ENCODE measurements around the gene FOXL3. TPM values are rescaled to one million over a fixed set of nuclear protein-coding genes. Genes with fewer than 3 reads are reported as not detected.

FOXL3 gene
- polyA plus RNA-seq, 1 experiment, result not detected

DNA sequence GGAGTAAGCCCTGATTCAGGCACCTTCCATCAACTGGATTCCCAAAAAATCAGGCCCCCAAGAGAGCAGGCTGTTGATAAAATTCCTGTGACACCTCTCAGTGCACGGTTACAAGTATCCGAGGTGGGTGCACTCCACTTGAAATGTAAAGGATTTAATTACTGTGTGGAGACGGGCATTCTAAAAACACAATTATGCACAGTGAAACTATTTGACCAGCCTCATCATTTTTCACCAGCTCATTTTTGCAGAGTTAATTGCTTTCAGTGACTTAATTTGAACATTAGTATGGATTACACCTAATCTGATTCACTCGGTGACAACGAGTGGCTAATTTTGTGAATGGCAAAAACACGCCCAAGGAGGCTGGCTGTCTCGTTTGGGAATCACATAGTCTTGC is 2.3 kb downstream of the FOXL3 start:
- TF ChIP-seq CTCF (IDR thresholded peaks at IDR 0.05; ENCODE audit: insufficient read depth, low read depth, low read length), result no peak
- DNase-seq (ENCODE audit: low read depth), result no peak
- H3K4me3 ChIP-seq (ENCODE audit: low read depth, low read length), result no peak overlapping the region
- CTCF ChIA-PET, result no interaction called here
- POLR2A ChIA-PET, result no interaction called here
- H3K27me3 ChIP-seq (ENCODE audit: control insufficient read depth, insufficient read depth, low read length), result peaks cover 26% of the 10 kb centered on the region
- H3K36me3 ChIP-seq (ENCODE audit: control insufficient read depth, insufficient read depth, low read length), result no peaks in the 10 kb centered on the region

DNA sequence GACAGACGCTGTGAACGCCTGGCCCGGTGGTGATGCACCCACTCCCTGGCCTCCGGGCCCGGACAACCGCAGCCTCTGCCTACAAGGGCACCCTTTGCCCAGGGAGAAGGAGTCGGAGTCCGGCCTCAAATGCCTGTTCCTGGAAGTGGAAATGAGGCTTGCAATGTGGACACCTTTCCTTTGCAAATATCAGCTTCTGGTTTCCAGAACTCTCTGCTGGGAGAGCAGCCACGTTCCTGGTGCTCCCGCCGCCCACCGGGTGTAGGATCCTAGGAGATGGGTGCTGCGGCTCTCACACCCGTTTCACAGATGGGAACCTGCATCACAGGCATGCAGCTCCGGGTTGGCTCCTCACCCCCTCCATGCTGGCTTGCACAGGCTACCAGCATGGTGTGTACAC is 2.9 kb downstream of the FOXL3 start:
- Histone ChIP-seq H3K4me3 (ENCODE audit: low read depth, low read length) (no peak overlapping the region), H3K36me3 (ENCODE audit: control insufficient read depth, insufficient read depth, low read length) (no peaks in the 10 kb centered on the region), H3K27me3 (ENCODE audit: control insufficient read depth, insufficient read depth, low read length) (peaks cover 26% of the 10 kb centered on the region)
- no peak for TF ChIP-seq CTCF (IDR thresholded peaks at IDR 0.05; ENCODE audit: insufficient read depth, low read depth, low read length)
- CTCF ChIA-PET, result no interaction called here
- POLR2A ChIA-PET, result no interaction called here
- DNase-seq (ENCODE audit: low read depth), result no peak

DNA sequence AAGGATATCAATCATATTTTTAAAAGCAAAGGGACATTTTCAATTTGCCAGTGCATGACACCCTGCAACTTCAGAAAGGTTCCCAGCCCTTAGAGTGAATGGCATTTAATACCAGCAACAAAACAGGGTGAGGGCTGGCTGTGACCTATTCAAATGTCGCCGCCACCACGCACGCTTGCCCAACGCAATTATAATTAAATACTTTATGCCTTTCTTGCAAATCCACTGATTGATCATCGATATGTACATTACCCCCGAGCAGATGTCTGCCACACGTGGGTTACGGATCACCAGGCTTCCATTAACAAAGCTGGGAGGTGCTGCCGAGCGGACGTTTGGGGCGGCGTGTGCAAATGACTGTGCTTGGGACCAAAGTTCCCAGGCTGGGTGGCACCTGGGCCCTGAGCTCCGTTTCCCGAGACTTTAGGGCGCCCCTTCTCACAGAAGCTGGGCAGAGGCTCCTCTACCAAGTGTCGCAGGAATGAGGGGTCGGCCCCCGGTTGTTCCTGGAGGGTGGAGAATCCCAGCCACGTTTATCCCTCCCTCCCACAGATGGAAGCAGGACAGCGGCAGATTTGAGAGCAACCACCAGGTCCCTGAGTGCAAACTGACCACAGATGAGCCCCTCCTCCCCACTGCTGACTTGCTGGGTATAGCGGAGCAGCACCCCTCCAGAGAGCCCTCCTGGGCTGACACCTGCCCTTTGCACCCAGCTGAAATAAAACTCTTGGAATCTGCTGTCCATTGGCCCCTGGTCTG is 3.9 kb downstream of the FOXL3 start:
- no peak for TF ChIP-seq CTCF (IDR thresholded peaks at IDR 0.05; ENCODE audit: insufficient read depth, low read depth, low read length)
- CTCF ChIA-PET, result interaction anchor here (0.9 kb wide), 1 partner anchor 28 kb away, joined by 3 read pairs; no protein-coding TSS in a partner anchor
- DNase-seq (ENCODE audit: low read depth), result no peak
- no peaks in the 10 kb centered on the region for H3K36me3 ChIP-seq (ENCODE audit: control insufficient read depth, insufficient read depth, low read length)
- POLR2A ChIA-PET, result no interaction called here
- H3K4me3 ChIP-seq (ENCODE audit: low read depth, low read length), result no peak overlapping the region
- H3K27me3 ChIP-seq (ENCODE audit: control insufficient read depth, insufficient read depth, low read length), result peaks cover 24% of the 10 kb centered on the region

- POLR2A ChIA-PET, result no interaction called here
- Histone ChIP-seq H3K27me3 (ENCODE audit: control insufficient read depth, insufficient read depth, low read length) (peaks cover 19% of the 10 kb centered on the region), H3K4me3 (ENCODE audit: low read depth, low read length) (no peak overlapping the region), H3K36me3 (ENCODE audit: control insufficient read depth, insufficient read depth, low read length) (no peaks in the 10 kb centered on the region)
- no peak for TF ChIP-seq CTCF (IDR thresholded peaks at IDR 0.05; ENCODE audit: insufficient read depth, low read depth, low read length)
- CTCF ChIA-PET, result interaction anchor here (0.9 kb wide), 1 partner anchor 27 kb away, joined by 3 read pairs; no protein-coding TSS in a partner anchor
- DNase-seq (ENCODE audit: low read depth), result no peak
Measured at GRCh38 chr7:294440-295154, 4.6 kb downstream of the FOXL3 start.
